Testis (tissue), 3 donors: ENCODE measurements around the gene EPB42. TPM values are rescaled to one million over a fixed set of nuclear protein-coding genes. Genes with fewer than 3 reads are reported as not detected.

Source experiments
- DNase-seq: peaks from one replicate; pipeline ENCODE4 v3.0.0-alpha.2; 2019
- H3K27ac ChIP-seq, 2 donors: fragments of 200-600 bp; sonication (generic); one replicate each; pipeline ENCODE4 v1.5.1; 2019
- H3K27me3 ChIP-seq: fragments of 200-600 bp; sonication (generic); one replicate; pipeline ENCODE4 v1.5.1; 2019
- H3K36me3 ChIP-seq: fragments of 200-600 bp; sonication (generic); one replicate; pipeline ENCODE4 v1.5.1; 2017; ENCODE audit warnings: low read depth; ENCODE audit errors: missing control alignments
- H3K4me1 ChIP-seq: fragments of 200-600 bp; sonication (generic); one replicate; pipeline ENCODE4 v1.5.1; 2019
- H3K4me3 ChIP-seq, 2 donors: fragments of 200-600 bp; sonication (generic); one replicate each; pipeline ENCODE4 v1.5.1; 2017 to 2019
- H3K9me3 ChIP-seq: fragments of 200-600 bp; sonication (generic); one replicate; pipeline ENCODE4 v1.5.1; 2017
- CTCF ChIP-seq, 3 experiments: fragments of 450-650 bp in 2 of 3; fragments of 200-600 bp in 1 of 3; sonication (generic) in 1 of 3; IDR thresholded peaks; one replicate each; pipeline ENCODE4 v1.5.1; 2016 to 2019; ENCODE audit warnings: antibody characterized with exemption in 3 of 3, mild to moderate bottlenecking in 2 of 3, moderate library complexity in 1 of 3
- POLR2A ChIP-seq: fragments of 450-650 bp; IDR thresholded peaks from one replicate; pipeline ENCODE4 v1.6.1; 2017; ENCODE audit warnings: antibody characterized with exemption, mild to moderate bottlenecking, moderate library complexity
- WGBS, 2 donors: methylation state at CpG; one replicate each; pipeline ENCODE4 v1.1.5; 2018; 5-methylcytosine and 5-hydroxymethylcytosine counted together
- intact Hi-C: fragments of 100-400 bp; cut with DNase I; formaldehyde crosslinking; loops from one replicate; pipeline ENCODE4 v1.15.1; 2023; ENCODE audit warnings: low total_unique reads
- polyA plus RNA-seq: library from polyadenylated mRNA; stranded (reverse); fragments of 350-450 nt; fragmentation: Illumina TruSeq; extraction: RNeasy Lipid Tissue Mini Kit (QIAGEN cat#74804); gene quantifications from one replicate; pipeline ENCODE4 v1.2.3, GENCODE V29; 2014; ENCODE audit warnings: low read depth, low replicate concordance; ENCODE audit not compliant: insufficient read depth
- total RNA-seq, 2 donors: library from RNA; depleted of rRNA; stranded (reverse); fragments of >200 nt; gene quantifications; one replicate each; pipeline ENCODE4 v1.2.3, GENCODE V29; 2016

Gene EPB42
- total and polyA plus RNA-seq, 3 donors from 2014 or later, result 3.6 to 7.5 (median 6.8) TPM

- intact Hi-C loops, result no loop called here
- DNase-seq, result no peak
- Histone ChIP-seq H3K9me3 (no peaks in the 10 kb centered on the region), H3K36me3 (no peaks in the 10 kb centered on the region), H3K4me1 (no peaks in the 10 kb centered on the region), H3K27ac (no peak overlapping the region), H3K27me3 (no peaks in the 10 kb centered on the region), H3K4me3 (no peak overlapping the region)
- no peak for TF ChIP-seq POLR2A
- TF ChIP-seq CTCF (IDR thresholded peaks at IDR 0.05), result no peak
- WGBS, 2 donors, result 90% methylated on average over 2 of the region's 2 CpGs
Measured at GRCh38 chr15:43193710-43194109, 27.1 kb downstream of the EPB42 start.

- H3K9me3 ChIP-seq, result no peaks in the 10 kb centered on the region
- peaks cover 9% of the 10 kb centered on the region for H3K4me1 ChIP-seq
- no peaks in the 10 kb centered on the region for H3K36me3 ChIP-seq
- H3K4me3 ChIP-seq, result no peak overlapping the region
- no peak overlapping the region for H3K27ac ChIP-seq
- peak; percentile 25 for DNase-seq
- H3K27me3 ChIP-seq, result no peaks in the 10 kb centered on the region
- 81% methylated on average over 1 of the region's 1 CpG for WGBS, 2 donors
- intact Hi-C loops, result no loop called here
- TF ChIP-seq CTCF (IDR thresholded peaks at IDR 0.05), result no peak
- no peak for TF ChIP-seq POLR2A
Measured at GRCh38 chr15:43190178-43190577, 30.6 kb downstream of the EPB42 start.

- Histone ChIP-seq H3K27ac (no peak overlapping the region), H3K4me1 (peaks cover 9% of the 10 kb centered on the region), H3K27me3 (no peaks in the 10 kb centered on the region), H3K4me3 (no peak overlapping the region), H3K9me3 (no peaks in the 10 kb centered on the region), H3K36me3 (no peaks in the 10 kb centered on the region)
- intact Hi-C loops, result no loop called here
- no peak for TF ChIP-seq POLR2A
- no peak for TF ChIP-seq CTCF (IDR thresholded peaks at IDR 0.05)
- no peak for DNase-seq
- 70 to 86% methylated on average over 2 of the region's 2 CpGs for WGBS, 2 donors
Measured at GRCh38 chr15:43189296-43189695, 31.5 kb downstream of the EPB42 start.

GRCh38 chr15:43187544-43188155 is 33.2 kb downstream of the EPB42 start:
- WGBS, 2 donors, result 73 to 79% methylated on average over 2 of the region's 2 CpGs
- Histone ChIP-seq H3K9me3 (no peaks in the 10 kb centered on the region), H3K27me3 (no peaks in the 10 kb centered on the region), H3K27ac (no peak overlapping the region), H3K4me1 (peaks cover 9% of the 10 kb centered on the region), H3K4me3 (no peak overlapping the region), H3K36me3 (no peaks in the 10 kb centered on the region)
- intact Hi-C loops, result no loop called here
- no peak for DNase-seq
- TF ChIP-seq POLR2A (no peak), CTCF (IDR thresholded peaks at IDR 0.05) (peak in 2 of 3 experiments; percentile 36 to 38)

GRCh38 chr15:43186003-43186353 is 34.8 kb downstream of the EPB42 start:
- intact Hi-C loops, result no loop called here
- DNase-seq, result peak; percentile 21
- H3K9me3 ChIP-seq, result no peaks in the 10 kb centered on the region

More at GRCh38 chr15:43186003-43186353, 34.8 kb downstream of the EPB42 start:
- TF ChIP-seq CTCF (IDR thresholded peaks at IDR 0.05) (no peak), POLR2A (no peak)
- no peaks in the 10 kb centered on the region for H3K27me3 ChIP-seq
- H3K27ac ChIP-seq, result peak overlapping the region; percentile 78 to 83
- H3K36me3 ChIP-seq, result no peaks in the 10 kb centered on the region
- H3K4me3 ChIP-seq, result peak overlapping the region; percentile 76 to 94
- WGBS, 2 donors, result 4% methylated on average over 11 to 13 of the region's 13 CpGs
- peaks cover 9% of the 10 kb centered on the region for H3K4me1 ChIP-seq
